Skin epidermis (tissue), 12 donors: Measurements from ENCODE around the gene KRTAP5-6.
A peak's percentile ranks its signal among the peaks of the same experiment; 100 is the strongest.

Experiments
- H3K27ac ChIP-seq, 21 experiments: fragments of 200-600 bp; sonication (generic) in 11 of 21; one replicate each; pipeline ENCODE4 v1.5.0; 2020; ENCODE audit warnings: mild to moderate bottlenecking in 3 of 21, inconsistent platforms in 2 of 21, moderate library complexity in 2 of 21
- H3K4me3 ChIP-seq, 7 experiments: fragments of 200-600 bp; sonication (generic) in 2 of 7; one replicate each; pipeline ENCODE4 v1.5.0; 2020; ENCODE audit warnings: inconsistent platforms in 2 of 7, mild to moderate bottlenecking in 2 of 7, moderate library complexity in 1 of 7

Gene KRTAP5-6

DNA sequence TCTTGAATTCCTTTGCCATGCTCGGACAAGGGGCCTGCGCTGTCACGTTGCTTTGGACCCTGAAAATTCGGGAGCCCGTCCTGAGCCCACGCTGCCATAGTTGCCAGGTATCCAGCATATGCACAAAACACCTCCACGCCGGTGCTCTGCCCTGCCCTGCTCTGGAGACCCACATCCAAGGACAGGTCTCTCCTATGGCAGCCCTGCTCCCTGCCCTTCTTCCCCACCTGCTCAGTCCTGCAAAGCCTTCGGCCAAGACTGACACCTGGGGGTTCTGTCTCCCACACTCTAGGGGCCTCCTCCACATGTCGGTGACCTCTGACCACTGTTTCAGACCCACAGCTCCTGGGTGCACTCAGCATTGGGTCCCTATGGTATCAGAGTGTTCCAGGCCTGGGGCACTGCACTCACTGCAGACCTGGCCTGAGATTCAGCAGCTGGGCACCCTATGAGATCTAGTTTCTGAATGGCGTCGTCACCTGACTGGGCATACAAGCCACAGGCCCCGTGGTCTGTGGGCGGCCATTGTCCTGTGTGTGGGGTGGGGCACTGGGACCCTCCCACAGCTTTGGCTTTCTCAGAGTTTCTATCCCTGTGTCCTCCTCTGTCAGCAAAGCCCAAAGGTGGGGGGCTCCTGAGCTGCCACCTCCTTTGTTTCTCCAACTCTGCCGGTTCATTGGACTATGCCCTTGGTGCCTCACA lies 2.0 kb upstream of the KRTAP5-6 start:
- Histone ChIP-seq H3K4me3 (no peak overlapping the region), H3K27ac (no peak overlapping the region)

DNA sequence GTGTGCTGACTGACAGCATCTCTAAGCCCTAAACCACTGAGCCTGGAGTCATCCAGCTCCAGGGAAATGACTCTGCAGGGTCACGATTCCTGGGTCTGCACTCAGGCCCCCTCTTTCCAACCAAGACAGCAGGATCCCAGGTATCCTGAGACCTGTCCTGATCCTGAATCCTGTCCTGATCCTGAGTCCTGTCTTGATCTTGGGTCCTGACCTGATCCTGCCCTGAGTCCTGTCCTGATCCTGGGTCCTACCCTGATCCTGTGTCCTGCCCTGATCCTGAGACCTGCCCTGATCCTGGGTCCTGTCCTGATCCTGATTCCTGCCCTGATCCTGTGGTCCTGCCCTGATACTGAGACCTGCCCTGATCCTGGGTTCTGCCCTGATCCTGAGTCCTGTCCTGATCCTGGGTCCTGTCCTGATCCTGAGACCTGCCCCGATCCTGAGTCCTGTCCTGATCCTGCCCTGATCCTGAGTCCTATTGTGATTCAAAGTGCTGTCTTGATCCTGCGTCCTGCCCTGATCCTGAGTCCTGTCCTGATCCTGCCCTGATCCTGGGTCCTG lies 1.4 kb upstream of the KRTAP5-6 start:
- H3K4me3 ChIP-seq, result no peak overlapping the region
- no peak overlapping the region for H3K27ac ChIP-seq

DNA sequence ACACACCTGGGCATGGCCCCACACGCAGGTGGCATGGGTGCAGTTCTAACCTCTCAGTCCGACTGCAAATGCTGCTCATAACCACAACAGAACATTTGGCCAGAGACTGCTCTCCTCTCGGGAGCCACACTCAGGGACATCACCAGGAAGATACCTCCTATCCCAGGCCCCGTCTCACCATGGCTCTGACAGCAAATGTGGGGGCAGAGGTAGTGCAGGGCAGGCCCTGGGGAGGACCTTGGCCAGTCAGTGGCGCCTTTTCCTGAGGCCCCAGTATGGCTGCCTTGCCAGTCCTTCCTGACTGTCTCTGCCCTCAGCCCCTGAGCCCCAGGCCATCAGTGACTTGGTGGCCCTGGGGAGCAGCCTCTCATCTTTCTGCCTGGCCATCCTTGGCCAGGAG lies 2.8 kb downstream of the KRTAP5-6 start:
- H3K27ac ChIP-seq, result no peak overlapping the region

DNA sequence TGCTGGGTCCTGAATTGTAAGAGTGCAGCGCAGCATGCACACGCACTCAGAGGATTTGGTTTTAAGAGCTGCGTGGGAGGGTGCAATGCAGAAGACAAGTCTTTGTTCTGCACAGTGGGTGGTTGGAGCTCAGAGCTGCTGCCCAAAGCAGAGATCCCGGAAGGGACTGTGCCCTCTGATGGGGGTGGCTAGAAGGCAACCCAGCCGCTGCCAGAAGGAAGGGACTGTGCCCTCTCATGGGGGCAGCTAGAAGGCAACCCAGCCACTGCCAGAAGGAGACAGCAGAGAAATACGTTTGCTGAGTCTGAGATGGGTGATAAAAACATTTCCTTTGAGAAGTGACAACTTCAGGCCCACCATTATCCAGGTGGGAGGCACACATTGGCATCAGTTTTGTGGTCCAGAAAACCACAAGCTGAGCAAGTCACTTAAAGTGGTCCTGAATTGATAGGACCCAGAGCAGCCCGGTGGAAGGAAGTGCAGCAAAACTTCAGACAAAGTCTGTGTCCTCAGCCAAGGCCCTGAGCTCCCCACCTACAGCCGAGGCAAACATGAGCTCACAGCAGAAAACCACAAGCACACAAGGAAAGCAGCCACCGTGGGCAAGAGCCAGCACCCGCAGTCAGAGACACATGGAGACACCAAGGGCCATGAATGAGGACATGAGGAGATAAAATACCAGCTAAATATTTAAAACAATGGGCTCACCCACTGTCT lies 4.3 kb downstream of the KRTAP5-6 start:
- Histone ChIP-seq H3K27ac (no peak overlapping the region), H3K4me3 (no peak overlapping the region)

More for the DNA sequence above, 2.8 kb downstream of the KRTAP5-6 start:
- no peak overlapping the region for H3K4me3 ChIP-seq

DNA sequence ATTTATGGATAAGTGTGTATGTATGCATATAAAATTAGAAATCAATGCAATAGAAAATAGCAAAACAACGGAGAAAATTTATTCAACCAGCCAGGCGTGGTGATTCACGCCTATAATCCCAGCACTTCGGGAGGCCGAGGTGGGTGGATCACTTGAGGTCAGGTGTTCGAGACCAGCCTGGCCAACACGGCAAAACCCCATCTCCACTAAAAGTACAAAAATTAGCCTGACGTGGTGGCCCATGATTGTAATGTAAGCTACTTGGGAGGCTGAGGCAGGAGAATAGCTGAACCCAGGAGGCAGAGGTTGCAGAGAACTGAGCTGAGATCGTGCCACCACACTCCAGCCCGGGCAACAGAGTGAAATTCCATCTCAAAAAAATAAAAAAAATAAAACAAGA lies 5.5 kb downstream of the KRTAP5-6 start:
- Histone ChIP-seq H3K27ac (no peak overlapping the region), H3K4me3 (no peak overlapping the region)

DNA sequence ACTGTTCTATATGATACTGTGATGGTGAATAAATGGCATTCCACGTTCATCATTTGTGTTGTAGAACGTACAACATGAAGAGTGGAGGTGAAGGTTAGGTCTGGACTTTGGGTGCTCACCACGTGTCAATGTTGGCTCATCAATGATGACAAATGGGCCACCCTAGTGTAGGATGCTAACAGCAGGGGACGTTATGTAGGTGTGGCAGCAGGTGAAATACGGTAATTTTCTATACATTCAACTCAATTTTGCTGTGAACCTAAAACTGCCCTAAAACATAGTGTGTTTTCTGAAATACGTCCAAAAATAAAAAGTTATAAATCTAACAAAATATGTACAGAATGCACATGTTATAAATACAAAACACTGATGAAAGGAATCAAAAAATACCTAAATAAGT lies 6.2 kb downstream of the KRTAP5-6 start:
- H3K4me3 ChIP-seq, result no peak overlapping the region
- H3K27ac ChIP-seq, result no peak overlapping the region

DNA sequence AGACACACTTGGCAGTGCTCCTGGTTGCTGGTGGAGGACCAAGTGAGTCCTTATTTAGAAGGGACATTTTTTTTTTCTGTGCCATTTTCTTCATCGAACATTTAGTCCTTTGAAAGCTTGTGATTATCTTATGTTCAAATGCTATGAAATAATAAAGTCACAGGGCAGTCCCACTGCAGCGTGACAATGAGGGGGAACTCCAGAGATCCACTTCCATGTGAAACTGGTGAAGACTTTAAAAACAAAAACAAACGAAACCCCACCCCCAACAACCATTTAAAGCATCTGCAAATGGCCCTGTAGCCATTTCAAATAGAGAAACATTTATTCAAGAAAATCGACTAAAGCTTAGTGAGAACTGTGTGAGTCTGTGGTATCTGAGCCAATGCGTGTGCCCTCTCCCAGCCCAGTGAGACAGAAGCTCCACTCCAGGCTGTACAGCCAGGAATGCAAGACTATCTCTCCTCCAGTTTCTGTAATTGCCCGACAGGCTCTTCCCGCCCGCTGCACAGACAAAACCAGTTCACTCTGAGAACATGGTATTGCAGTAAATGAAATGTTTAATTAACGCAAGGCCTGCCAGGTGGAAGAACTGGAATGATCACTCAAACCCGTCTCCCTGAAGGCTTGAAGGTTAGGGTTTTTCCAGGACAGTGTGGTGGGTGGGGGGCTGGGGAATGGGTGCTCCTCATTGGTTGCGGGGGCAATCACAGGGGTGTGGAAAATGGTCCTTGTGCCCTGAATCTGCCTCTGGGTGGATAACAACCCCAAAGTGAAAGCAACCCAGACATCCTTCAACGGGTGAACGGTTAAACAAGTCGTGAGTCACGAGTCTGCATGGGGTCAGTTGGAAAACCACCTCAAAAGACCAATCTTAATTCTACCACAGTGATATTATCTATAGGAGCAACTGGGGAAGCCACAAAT lies 8.4 kb downstream of the KRTAP5-6 start:
- Histone ChIP-seq H3K27ac (peak overlapping the region in 14 of 21 experiments; percentile 6 to 77 (median 52)), H3K4me3 (no peak overlapping the region)

DNA sequence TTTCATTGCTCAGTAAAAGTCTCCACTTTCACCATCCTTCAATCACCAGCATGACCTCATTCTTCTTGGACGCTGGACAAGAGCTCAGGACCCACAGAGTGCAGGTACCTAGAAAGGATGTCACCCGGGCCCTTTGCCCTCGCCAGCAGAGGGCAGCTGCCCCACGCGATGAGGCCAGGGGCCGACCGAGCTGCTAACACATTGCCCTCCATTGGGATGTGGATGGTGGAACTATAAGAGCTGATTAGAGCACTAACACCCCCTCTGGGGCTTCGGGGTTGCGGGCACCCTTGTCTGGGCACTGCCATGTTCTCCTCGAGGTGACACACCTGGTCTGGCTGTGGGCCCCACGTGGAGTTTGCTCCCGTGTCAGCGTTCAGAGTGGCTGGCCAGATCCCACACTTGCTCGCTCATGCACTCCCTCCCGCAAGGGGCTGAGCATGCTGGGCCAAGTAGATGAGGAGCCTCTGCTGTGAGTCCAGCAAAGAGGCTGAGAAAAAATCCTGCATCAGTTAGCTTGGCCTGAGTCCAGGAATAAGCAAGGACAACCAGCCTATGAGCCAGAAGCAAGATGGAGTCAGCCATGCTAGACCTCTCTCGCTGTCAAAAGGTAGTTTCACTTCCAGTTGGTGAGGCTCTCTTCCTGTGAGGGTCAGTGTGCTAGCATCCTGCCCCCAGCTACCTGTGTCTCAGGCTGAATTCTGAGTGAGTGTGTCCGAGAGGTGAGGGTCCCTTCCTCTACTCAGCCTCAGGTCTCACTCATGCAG lies 9.8 kb downstream of the KRTAP5-6 start:
- H3K27ac ChIP-seq, result peak overlapping the region in 2 of 21 experiments; percentile 13 to 74
- no peak overlapping the region for H3K4me3 ChIP-seq

DNA sequence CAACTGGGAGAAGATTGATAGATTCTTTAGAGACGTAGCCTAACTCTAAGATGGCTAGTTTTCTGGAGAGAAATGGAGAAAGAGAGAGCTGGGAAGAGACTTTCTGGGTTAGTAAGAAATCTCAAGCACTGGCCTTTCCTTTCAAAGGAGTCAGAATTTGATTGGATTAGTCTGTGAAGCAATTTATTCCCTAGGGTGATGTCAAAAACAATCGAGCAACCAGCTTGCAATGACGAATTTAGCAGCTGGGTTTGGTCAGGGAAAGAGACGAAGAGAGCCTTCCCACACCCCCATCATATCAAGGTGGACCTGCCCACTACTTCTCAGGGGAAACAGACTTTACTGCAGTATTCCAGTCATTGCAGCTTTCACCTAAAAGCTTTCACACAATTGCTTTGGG lies 10.8 kb downstream of the KRTAP5-6 start:
- no peak overlapping the region for H3K27ac ChIP-seq
- H3K4me3 ChIP-seq, result no peak overlapping the region

DNA sequence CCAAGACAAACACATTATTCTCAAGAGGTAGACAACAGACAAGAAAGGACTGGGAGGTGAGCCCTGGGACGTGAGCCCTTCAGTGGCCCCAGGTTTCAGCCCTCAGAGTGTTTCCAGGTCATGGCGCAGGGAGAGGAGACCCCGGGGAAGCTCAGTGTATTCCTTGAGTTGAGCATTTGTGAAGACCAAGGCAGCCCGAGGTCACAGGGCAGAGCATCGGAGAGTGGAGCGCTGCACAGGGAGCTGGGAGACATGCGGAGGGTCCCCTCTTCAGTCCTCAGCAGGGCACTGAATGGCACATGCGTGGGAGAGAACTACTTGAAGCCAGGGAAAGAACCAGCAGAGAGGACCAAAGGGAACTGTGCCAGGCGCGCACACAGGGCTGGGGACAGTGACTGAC lies 11.7 kb downstream of the KRTAP5-6 start:
- Histone ChIP-seq H3K4me3 (no peak overlapping the region), H3K27ac (no peak overlapping the region)

DNA sequence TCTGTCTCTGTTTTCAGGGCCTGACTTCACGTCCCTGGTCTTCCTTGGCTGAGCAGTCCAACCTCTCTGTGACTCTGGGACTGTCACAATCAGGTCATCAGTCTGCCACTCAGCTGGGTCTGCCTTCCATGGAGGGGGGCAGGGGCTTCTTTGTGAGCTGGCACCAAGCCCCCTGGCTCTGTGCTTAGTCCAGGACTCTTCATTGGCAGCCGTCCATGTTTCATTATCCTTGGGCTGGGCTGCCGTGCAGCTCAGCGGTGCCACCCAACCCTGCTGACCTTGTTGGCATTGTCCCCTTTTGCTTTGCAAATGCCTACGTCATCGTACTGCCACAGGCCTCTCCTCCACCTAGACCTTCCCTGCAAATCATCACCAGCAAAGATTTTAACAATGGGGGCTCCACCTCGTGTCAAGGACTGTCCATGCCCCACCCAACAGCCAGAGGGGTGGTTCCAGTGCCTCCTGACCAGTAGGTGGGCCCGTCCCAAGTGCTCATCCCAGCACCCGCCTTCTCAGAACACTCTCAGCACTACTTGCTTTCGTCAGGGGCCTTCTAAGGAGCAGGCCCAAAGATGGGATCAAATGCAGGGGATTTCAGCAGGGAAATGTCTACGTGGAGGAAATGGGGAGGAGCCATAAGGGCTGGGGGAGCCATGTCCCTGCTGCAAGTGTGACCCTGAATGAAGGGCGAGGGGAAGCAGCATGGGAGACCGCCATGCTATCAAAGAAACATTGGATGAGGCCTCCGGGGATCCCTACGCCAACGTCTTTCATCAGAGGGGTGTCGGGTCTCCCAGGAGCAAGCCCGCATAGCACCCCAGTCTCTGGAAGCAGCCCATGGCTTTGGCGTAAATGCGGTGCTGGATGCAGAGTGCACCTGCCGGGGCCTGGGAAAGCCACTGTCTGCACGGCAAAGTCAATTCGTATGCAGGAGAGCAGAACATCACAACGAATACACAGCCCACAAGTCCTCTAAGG lies 18.2 kb downstream of the KRTAP5-6 start:
- H3K27ac ChIP-seq, result no peak overlapping the region

DNA sequence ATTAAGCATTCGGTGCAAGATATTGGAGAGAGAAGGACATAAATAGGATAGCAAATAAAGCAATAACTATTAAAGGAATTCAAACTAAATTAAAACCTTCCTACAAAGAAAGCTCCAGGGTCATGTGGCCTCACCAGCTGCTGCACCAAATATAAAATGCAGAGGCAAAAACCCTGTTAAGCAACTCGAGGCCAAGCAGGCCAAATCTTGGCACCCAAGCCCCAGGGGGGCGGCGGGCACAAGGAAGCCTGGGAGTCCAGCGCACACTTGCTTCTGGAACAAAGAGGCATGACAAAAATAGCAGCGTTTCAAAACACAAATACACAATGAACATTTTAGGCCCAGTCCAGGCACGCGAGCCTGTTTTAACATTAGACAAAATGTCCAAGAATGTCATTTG lies 20.8 kb downstream of the KRTAP5-6 start:
- H3K4me3 ChIP-seq, result no peak overlapping the region
- H3K27ac ChIP-seq, result no peak overlapping the region

More for the DNA sequence above, 18.2 kb downstream of the KRTAP5-6 start:
- H3K4me3 ChIP-seq, result no peak overlapping the region

DNA sequence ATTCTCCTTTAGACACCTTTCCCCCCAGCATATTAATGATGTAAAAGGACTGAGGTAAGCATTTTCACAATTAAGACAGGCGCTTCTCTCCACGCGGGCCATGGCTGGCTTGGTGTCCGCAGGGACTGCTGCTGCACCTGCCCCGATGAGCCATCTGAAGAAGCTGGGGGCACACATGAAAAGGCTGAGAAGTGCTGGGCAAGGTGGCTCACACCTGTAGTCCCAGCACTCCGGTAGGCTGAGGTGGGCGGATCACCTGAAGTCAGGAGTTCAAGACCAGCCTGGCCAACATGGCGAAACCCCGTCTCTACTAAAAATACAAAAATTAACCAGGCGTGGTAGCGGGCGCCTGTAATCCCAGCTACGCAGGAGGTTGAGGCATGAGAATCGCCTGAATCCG lies 21.3 kb downstream of the KRTAP5-6 start:
- Histone ChIP-seq H3K27ac (no peak overlapping the region), H3K4me3 (no peak overlapping the region)

DNA sequence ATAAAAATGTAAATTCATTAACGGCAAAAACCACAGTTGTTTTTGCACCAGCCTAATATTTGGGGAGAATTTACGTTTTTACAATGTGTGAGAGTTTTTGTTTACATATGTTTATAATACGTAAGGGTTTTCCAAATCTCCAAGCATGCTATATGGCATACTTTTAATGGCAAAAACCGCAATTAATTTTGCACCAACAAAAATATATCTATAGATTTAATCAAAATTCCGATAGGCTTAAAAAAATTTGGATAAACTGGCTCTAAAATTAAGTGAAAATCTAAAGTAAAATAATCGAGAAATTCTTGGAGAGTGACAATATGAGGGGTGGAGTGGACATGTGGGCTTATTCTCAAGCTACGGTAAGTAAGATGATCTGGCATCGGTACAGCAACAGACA lies 22.8 kb downstream of the KRTAP5-6 start:
- H3K4me3 ChIP-seq, result no peak overlapping the region
- H3K27ac ChIP-seq, result no peak overlapping the region

DNA sequence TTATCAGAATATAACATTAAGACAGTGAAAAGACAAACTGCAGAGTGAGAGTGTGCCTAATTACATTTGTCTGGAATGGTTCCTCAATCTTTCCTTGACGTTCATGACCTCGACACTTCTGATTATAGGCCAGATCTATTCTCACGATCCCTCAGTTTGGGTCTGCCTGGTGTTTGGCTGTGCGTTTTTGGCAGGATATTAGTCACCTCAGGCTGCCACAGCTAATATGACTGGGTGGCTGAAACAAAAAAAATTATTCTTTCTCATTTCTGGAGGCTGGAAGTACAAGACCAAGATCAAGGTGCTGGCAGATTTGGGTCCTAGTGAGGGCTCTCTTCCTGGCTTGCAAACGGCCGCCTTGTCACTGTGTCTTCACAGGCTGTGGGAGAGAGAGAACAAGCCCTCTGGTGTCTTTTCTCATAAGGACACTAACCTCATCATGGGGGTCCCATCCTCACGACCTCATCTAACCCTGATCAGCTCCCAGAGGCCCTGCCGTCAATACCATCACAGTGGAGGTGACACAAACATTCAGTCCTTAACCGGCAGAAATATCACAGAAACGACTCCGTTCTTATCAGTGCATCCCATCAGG lies 30.2 kb downstream of the KRTAP5-6 start:
- no peak overlapping the region for H3K27ac ChIP-seq
- no peak overlapping the region for H3K4me3 ChIP-seq

DNA sequence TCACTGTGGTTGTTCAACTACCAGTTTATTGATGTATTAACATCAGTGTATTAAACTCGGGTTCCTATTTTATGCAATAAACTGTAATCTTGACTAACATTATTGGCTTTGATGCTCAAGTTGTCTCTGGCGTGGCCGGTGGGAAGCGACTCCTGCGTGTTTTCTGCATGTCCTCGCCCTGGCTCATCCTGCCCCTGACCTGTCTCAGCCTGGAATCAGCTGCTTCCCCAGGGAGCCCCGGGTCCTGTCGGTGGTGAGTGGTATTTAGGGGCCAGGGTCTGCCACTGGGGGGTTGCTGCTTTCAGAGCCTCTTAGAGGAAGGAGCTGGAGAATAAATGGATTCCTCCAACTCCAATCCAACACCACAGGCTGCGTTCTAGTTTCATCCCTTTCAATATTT lies 30.9 kb downstream of the KRTAP5-6 start:
- H3K27ac ChIP-seq, result peak overlapping the region in 1 of 21 experiments; percentile 11
- H3K4me3 ChIP-seq, result no peak overlapping the region

DNA sequence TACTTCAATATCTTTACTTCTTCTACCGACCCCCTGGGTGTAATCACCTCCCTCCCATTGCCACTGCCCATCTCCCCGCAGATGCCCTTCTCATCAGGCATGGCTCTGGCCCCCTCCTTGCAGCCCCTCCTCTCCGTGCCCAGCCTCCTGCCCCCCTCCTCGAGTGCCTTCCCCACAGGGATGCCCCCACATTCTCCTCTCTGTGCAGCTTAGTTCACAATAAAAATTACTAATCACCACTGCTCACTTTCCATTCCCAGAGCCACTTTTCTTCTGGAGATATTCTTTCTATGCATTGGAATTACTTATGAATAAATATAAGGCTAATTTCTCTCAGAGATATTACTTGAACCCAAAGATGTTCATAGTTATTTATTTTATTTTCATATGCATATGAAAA lies 31.3 kb downstream of the KRTAP5-6 start:
- Histone ChIP-seq H3K4me3 (no peak overlapping the region), H3K27ac (peak overlapping the region in 1 of 21 experiments; percentile 11)
